Liver (tissue), 9 donors: ENCODE measurements around the gene DCST2. TPM values are rescaled to one million over a fixed set of nuclear protein-coding genes. Genes with fewer than 3 reads are reported as not detected.
A peak's percentile ranks its signal among the peaks of the same experiment; 100 is the strongest.
"Not testable (repeated sequence)": the region's sequence is repeated elsewhere in the genome, so short reads cannot be mapped to it uniquely, and the experiment has no call there.

ENCODE experiments used
- DNase-seq: peaks from one replicate; pipeline ENCODE4 v3.0.0-alpha.2; 2017; ENCODE audit warnings: low spot score
- H3K27ac ChIP-seq, 2 donors: one replicate each; pipeline ENCODE4 v1.7.0; 2013; ENCODE audit warnings: inconsistent platforms in 2 of 2, low read length in 2 of 2, control low read depth in 1 of 2, low read depth in 1 of 2, mild to moderate bottlenecking in 1 of 2
- H3K27me3 ChIP-seq, 4 donors: one replicate each; pipeline versions ENCODE4 v1.6.1 to v1.7.0; 2013; ENCODE audit warnings: low read length in 3 of 4, inconsistent platforms in 1 of 4, mild to moderate bottlenecking in 1 of 4, moderate library complexity in 1 of 4; ENCODE audit not compliant: control insufficient read depth in 4 of 4, insufficient read depth in 4 of 4
- H3K36me3 ChIP-seq, 4 donors: one replicate each; pipeline versions ENCODE4 v1.6.1 to v1.7.0; 2013; ENCODE audit warnings: low read length in 3 of 4, mild to moderate bottlenecking in 3 of 4, low read depth in 1 of 4, moderate library complexity in 1 of 4; ENCODE audit not compliant: control insufficient read depth in 4 of 4, insufficient read depth in 3 of 4
- H3K4me1 ChIP-seq, 4 donors: one replicate each; pipeline versions ENCODE4 v1.6.1 to v1.7.0; 2013; ENCODE audit warnings: low read length in 3 of 4, mild to moderate bottlenecking in 3 of 4, moderate library complexity in 1 of 4; ENCODE audit not compliant: control insufficient read depth in 4 of 4, insufficient read depth in 4 of 4
- H3K4me3 ChIP-seq, 3 donors: one replicate each; pipeline versions ENCODE4 v1.6.1 to v1.7.0; 2013; ENCODE audit warnings: low read length in 3 of 3, control low read depth in 1 of 3, low read depth in 1 of 3, mild to moderate bottlenecking in 1 of 3
- H3K9ac ChIP-seq, 2 donors: one replicate each; pipeline ENCODE4 v1.7.0; 2013; ENCODE audit warnings: low read length in 2 of 2, mild to moderate bottlenecking in 2 of 2, moderate library complexity in 2 of 2, control low read depth in 1 of 2, low read depth in 1 of 2
- H3K9me3 ChIP-seq, 4 donors: one replicate each; pipeline versions ENCODE4 v1.6.1 to v1.7.0; 2013; ENCODE audit warnings: low read length in 3 of 4; ENCODE audit not compliant: control insufficient read depth in 4 of 4
- ATF3 ChIP-seq: IDR thresholded peaks from 2 replicates; pipeline ENCODE4 v1.6.1; 2016; ENCODE audit warnings: antibody characterized with exemption
- CTCF ChIP-seq: fragments of 150-350 bp; IDR thresholded peaks from 2 replicates; pipeline ENCODE4 v1.5.1; 2017; ENCODE audit warnings: improper control_type of control experiment, low read depth, low read length; ENCODE audit not compliant: missing input control
- EGR1 ChIP-seq, 2 donors: IDR thresholded peaks; 2 replicates each; pipeline ENCODE4 v1.6.1; 2016 to 2018; ENCODE audit warnings: antibody characterized with exemption in 2 of 2, low read depth in 2 of 2
- FOXA2 ChIP-seq: IDR thresholded peaks from 2 replicates; pipeline ENCODE4 v1.6.1; 2016; ENCODE audit warnings: antibody characterized with exemption
- HNF4A ChIP-seq, 2 donors: conservative IDR thresholded peaks; 2 replicates each; pipeline ENCODE4 v1.6.1; 2016; ENCODE audit warnings: antibody characterized with exemption in 2 of 2, mild to moderate bottlenecking in 2 of 2
- HNF4G ChIP-seq: IDR thresholded peaks from 2 replicates; pipeline ENCODE4 v1.6.1; 2016; ENCODE audit warnings: antibody characterized with exemption
- JUND ChIP-seq, 2 donors: IDR thresholded peaks; 2 replicates each; pipeline ENCODE4 v1.6.1; 2016; ENCODE audit warnings: antibody characterized with exemption in 2 of 2
- MAX ChIP-seq: IDR thresholded peaks from 2 replicates; pipeline ENCODE4 v1.6.1; 2016; ENCODE audit warnings: antibody characterized with exemption
- NR2F2 ChIP-seq: IDR thresholded peaks from 2 replicates; pipeline ENCODE4 v1.6.1; 2016; ENCODE audit warnings: antibody characterized with exemption
- RAD21 ChIP-seq, 2 donors: IDR thresholded peaks; 2 replicates each; pipeline ENCODE4 v1.6.1; 2016; ENCODE audit warnings: antibody characterized with exemption in 2 of 2, mild to moderate bottlenecking in 2 of 2
- REST ChIP-seq: IDR thresholded peaks from 2 replicates; pipeline ENCODE4 v1.6.1; 2016; ENCODE audit warnings: antibody characterized with exemption, mild to moderate bottlenecking
- RXRA ChIP-seq, 2 donors: IDR thresholded peaks; 2 replicates each; pipeline ENCODE4 v1.6.1; 2017 to 2018; ENCODE audit warnings: antibody characterized with exemption in 2 of 2, mild to moderate bottlenecking in 1 of 2
- SP1 ChIP-seq: IDR thresholded peaks from 2 replicates; pipeline ENCODE4 v1.6.1; 2018; ENCODE audit warnings: antibody characterized with exemption, mild to moderate bottlenecking
- TAF1 ChIP-seq: conservative IDR thresholded peaks from 2 replicates; pipeline ENCODE4 v1.6.1; 2016; ENCODE audit warnings: antibody characterized with exemption, mild to moderate bottlenecking
- YY1 ChIP-seq: IDR thresholded peaks from 2 replicates; pipeline ENCODE4 v1.6.1; 2016; ENCODE audit warnings: antibody characterized with exemption, mild to moderate bottlenecking
- WGBS: extraction: QIAGEN DNeasy Blood & Tissue Kit; methylation state at CpG from one replicate; pipeline ENCODE4 v1.1.7; 2013; 5-methylcytosine and 5-hydroxymethylcytosine counted together
- polyA plus RNA-seq, 2 donors: library from polyadenylated mRNA; stranded (reverse) in 1 of 2; unstranded in 1 of 2; fragments of 200-250 nt in 1 of 2; fragments of >200 nt in 1 of 2; fragmentation: Nextera tagmentation in 1 of 2; extraction: Ambion mirVana in 1 of 2; gene quantifications; one replicate each; pipeline versions ENCODE4 v1.2.1 to v1.2.3, GENCODE V29; 2013 to 2015
- total RNA-seq, 2 donors: library from RNA; depleted of rRNA; stranded (reverse); fragments of >200 nt; gene quantifications; one replicate each; pipeline ENCODE4 v1.2.3, GENCODE V29; 2014
- donor health status: healthy.
- donor health status: healthy.
- donor health status: healthy.
- donor health status: healthy.
- donor health status: healthy.

The DCST2 gene
- total and polyA plus RNA-seq, 4 donors, result 0.25 to 0.53 (median 0.27) TPM; not detected in 1

- H3K36me3 ChIP-seq, result peaks cover 0 to 9% (median 5%) of the 10 kb centered on the region in 4 donors
- no peaks in the 10 kb centered on the region for H3K9me3 ChIP-seq
- H3K4me1 ChIP-seq, result peaks cover 2 to 18% (median 11%) of the 10 kb centered on the region in 4 donors
- no peak for DNase-seq
- H3K27ac ChIP-seq, result no peak overlapping the region
- TF ChIP-seq EGR1 (IDR thresholded peaks at IDR 0.05; ENCODE audit: low read depth in 2 of 2) (no peak), RXRA (IDR thresholded peaks at IDR 0.05) (peak in 1 of 2 donors; percentile 48), HNF4A (conservative IDR thresholded peaks at IDR 0.05) (peak; percentile 10 to 55)
- WGBS, result 79% methylated on average over 3 of the region's 3 CpGs
- no peak overlapping the region for H3K4me3 ChIP-seq
- H3K9ac ChIP-seq, result no peak overlapping the region
- H3K27me3 ChIP-seq, result no peaks in the 10 kb centered on the region
Measured at GRCh38 chr1:154989195-154989860, 44.3 kb downstream of the DCST2 start.

GRCh38 chr1:154988058-154988954 is 45.3 kb downstream of the DCST2 start:
- Histone ChIP-seq H3K27ac (no peak overlapping the region), H3K9ac (no peak overlapping the region), H3K9me3 (no peaks in the 10 kb centered on the region), H3K4me3 (no peak overlapping the region), H3K36me3 (peaks cover 0 to 9% (median 5%) of the 10 kb centered on the region in 4 donors), H3K27me3 (no peaks in the 10 kb centered on the region), H3K4me1 (peaks cover 8 to 28% (median 18%) of the 10 kb centered on the region in 4 donors)
- no peak for DNase-seq
- WGBS, result 94% methylated on average over 17 of the region's 17 CpGs
- TF ChIP-seq JUND (IDR thresholded peaks at IDR 0.05), result no peak
- no peak for TF ChIP-seq FOXA2

GRCh38 chr1:154987326-154987725 is 46.3 kb downstream of the DCST2 start:
- Histone ChIP-seq H3K9me3 (no peaks in the 10 kb centered on the region), H3K4me1 (peaks cover 8 to 34% (median 24%) of the 10 kb centered on the region in 4 donors), H3K4me3 (no peak overlapping the region), H3K27me3 (no peaks in the 10 kb centered on the region), H3K27ac (no peak overlapping the region), H3K9ac (no peak overlapping the region), H3K36me3 (peaks cover 0 to 9% (median 5%) of the 10 kb centered on the region in 4 donors)
- TF ChIP-seq ATF3 (peak; percentile 85), NR2F2 (no peak), RXRA (IDR thresholded peaks at IDR 0.05) (peak; percentile 57 to 69), RAD21 (IDR thresholded peaks at IDR 0.05) (no peak), SP1 (peak; percentile 52), HNF4G (no peak), REST (peak; percentile 10), JUND (IDR thresholded peaks at IDR 0.05) (peak; percentile 39 to 48), MAX (no peak), HNF4A (conservative IDR thresholded peaks at IDR 0.05) (peak; percentile 67 to 68), CTCF (no peak), TAF1 (no peak), YY1 (peak; percentile 89)
- 42% methylated on average over 6 of the region's 6 CpGs for WGBS
- no peak for DNase-seq

GRCh38 chr1:154986736-154987135 is 46.8 kb downstream of the DCST2 start:
- WGBS, result 92% methylated on average over 4 of the region's 4 CpGs
- H3K36me3 ChIP-seq, result not testable (repeated sequence)
- peaks cover 8 to 35% (median 24%) of the 10 kb centered on the region in 4 donors for H3K4me1 ChIP-seq

More at GRCh38 chr1:154986736-154987135, 46.8 kb downstream of the DCST2 start:
- H3K27me3 ChIP-seq, H3K9me3 ChIP-seq, H3K9ac ChIP-seq, H3K27ac ChIP-seq, DNase-seq, H3K4me3 ChIP-seq: not testable (repeated sequence)
